T-helper 1 cell treated with Interleukin-12 subunit alpha and Interleukin-12 subunit beta and Interleukin-4 antibody, amounts not matched to agents 30 ng/mL and 1 ng/mL, for 36 hours (primary cell): ENCODE results near the gene BMP3. TPM values are rescaled to one million over a fixed set of nuclear protein-coding genes. Genes with fewer than 3 reads are reported as not detected.

ENCODE experiments used
- intact Hi-C: fragments of 100-400 bp; cut with micrococcal nuclease; formaldehyde crosslinking; loops from one replicate; pipeline ENCODE4 v1.15.1; 2024
- total RNA-seq: library from RNA; stranded (reverse); gene quantifications from 2 replicates; pipeline ENCODE4 v1.2.3, GENCODE V29; 2022

BMP3 gene
- total RNA-seq, 1 donor from 2014 or later, result not detected

GRCh38 chr4:81040012-81040659 lies 9.6 kb downstream of the BMP3 start:
- intact Hi-C loops, result loop anchor here (1.0 kb wide), 2 partner anchors 674 to 678 kb away; no protein-coding TSS in a partner anchor

- intact Hi-C loops, result no loop called here
Measured at GRCh38 chr4:81042578-81043365, 12.3 kb downstream of the BMP3 start.

DNA sequence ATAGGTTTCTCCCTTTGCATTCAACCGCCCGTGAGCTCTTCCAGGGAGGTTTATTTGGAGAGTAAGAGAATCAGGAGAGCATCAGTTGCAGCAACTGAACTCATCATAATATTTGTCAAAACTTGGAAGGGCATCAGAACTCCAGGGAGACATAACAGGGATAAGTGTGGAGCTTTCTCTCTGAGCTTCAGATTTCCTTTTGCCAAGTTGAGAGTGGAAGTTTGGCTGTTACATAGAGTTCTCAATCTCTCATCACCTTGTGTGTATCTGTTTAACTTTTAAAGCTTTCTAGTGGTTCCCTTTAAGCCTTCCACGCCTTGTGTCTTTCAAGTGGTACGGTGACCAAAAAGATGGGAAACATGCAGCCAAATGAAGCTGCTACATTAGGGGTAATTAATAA lies 18.8 kb downstream of the BMP3 start:
- intact Hi-C loops, result no loop called here

GRCh38 chr4:81049907-81050306 lies 19.4 kb downstream of the BMP3 start:
- intact Hi-C loops, result no loop called here

GRCh38 chr4:81052119-81053068 lies 21.9 kb downstream of the BMP3 start:
- intact Hi-C loops, result loop anchor here (1.0 kb wide), 2 partner anchors 686 to 690 kb away; no protein-coding TSS in a partner anchor

DNA sequence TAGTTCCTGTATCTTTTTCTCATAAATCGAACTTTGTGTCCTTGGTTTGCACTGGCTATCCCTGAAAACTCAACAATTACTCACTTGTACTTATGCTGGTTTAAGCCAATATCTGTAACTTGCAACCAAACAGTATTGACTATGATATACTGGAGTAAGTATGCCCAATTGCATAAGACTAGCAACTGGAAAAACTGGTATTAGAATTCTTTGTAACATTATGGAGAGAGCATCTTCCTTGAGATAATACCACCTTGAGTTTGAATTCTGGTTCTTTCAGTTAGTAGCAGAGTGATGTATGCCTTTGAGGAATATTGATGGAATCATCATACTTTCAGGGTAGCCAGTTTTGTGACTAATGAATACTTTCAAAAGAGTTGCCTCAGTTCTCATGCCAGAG lies 28.1 kb downstream of the BMP3 start:
- intact Hi-C loops, result no loop called here

DNA sequence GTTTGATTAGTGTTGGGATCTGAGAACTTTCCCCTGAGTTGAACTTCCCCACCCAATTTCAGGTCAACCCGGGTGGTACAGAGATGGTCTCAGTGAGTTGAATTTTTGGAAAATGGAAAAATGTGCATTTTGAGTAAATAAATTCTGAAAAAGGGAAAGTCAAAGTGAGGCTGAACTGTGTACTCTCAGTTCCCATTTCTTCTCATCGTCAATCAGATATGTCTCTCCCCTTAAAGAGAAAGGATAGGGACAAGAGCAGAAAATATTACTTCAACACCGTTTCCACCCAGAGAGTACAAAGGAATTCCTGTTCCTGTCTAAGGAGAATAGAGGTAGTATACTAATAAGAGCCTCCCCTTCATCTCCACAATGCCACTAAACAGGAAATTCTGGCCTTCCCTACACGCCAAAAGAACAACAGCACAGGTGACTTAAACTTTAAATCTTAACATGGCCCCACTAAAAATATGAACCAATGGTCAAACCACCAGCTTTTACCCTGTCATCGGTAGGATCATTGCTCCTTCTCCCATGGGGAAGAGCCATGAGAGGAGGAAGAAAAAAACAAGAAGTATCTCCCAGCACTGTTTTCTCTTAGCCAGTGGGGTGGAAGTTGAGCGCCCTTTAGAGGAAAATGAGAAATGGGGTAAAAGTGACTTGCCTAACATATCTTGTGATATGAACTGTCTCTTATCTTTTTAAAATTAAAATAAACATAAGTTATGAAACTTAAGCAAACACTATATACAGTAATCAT lies 30.3 kb downstream of the BMP3 start:
- intact Hi-C loops, result no loop called here

- intact Hi-C loops, result no loop called here
Measured at GRCh38 chr4:81061344-81061730, 30.8 kb downstream of the BMP3 start.

DNA sequence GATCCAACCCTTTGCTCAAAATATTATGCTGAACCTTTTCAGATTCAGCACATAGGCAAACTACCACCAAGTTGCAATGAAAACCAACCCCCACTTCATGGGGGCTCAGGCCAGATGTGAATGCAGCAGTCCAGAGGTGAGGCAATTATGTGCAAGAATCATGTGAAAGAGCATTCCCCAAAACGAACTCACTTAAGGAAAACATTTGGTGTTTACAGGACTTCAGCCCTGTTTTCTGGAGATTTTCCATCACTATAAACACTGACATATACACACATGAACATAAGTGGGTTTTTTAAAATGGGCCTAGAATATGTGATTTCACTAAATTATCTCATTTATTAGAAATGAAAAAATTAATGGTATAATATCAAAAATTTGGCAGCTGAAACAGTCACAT lies 31.5 kb downstream of the BMP3 start:
- intact Hi-C loops, result no loop called here

DNA sequence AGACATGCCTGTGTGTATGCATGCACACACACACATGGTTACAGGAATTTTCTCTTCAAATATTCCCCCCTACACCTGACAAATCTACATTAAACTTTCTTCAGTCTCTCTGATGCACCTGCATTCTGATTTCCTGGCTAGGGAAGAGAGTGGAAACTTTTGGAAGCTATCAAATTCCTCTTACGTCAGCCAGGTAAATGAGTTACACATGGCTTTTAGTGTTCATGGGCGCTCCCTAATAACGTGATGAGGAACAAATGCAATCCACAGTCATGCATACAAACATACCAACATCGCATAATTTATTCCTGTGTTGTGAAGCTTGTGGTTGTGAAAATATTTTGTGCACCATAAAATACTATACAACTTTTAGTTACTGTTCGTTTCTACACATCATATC lies 34.9 kb downstream of the BMP3 start:
- intact Hi-C loops, result no loop called here

DNA sequence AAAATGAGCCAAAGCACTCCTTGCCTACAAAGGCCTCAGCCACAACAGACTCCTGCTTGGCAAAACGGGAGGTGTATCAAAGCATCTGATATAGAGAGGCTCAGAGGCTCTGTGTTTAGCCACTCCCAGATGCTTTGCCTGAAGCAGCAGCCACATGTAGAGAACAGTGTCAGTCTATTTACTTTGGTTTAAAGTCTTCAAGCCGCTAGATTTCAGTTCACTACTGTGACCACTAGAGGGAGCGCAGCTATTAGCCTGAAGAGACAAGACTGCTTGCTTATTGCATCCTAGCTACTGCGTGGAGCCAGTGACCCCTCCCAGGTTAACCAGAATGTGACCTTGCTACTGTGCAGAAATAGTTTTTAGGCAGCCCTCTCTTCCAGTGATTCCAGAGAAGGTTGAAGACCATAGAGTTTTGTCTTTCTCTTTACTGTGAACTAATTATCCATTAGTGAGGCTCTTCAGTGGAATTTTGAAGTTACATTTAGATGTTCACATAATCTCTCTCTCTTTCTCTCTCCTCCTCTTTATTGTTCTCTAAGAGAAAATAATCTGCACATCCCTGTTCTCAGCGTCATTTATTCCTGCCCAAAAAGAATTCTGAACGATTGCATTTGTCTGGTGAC lies 39.3 kb downstream of the BMP3 start:
- intact Hi-C loops, result loop anchor here (1.0 to 2.0 kb wide), 2 partner anchors 193 to 281 kb away; no protein-coding TSS in a partner anchor

DNA sequence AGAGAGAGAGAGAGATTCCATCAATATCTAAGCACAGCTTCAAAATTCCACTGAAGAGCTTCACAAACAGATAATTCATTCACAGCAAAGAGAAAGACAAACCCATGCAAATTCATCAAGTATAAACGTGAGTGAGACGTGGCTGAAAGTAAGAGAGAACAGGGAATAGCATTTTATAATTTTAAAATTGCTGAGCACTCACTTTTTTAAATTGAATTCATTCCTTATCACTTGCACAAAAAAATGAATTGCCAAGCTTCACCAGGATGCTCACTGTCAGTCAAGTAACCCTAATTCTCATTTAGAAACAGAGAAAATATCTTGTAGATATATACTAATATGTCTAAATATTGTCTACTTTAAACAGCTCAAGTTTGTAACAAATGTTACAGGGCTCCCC lies 40.5 kb downstream of the BMP3 start:
- intact Hi-C loops, result no loop called here

GRCh38 chr4:81081156-81081555 lies 50.6 kb downstream of the BMP3 start:
- intact Hi-C loops, result no loop called here

DNA sequence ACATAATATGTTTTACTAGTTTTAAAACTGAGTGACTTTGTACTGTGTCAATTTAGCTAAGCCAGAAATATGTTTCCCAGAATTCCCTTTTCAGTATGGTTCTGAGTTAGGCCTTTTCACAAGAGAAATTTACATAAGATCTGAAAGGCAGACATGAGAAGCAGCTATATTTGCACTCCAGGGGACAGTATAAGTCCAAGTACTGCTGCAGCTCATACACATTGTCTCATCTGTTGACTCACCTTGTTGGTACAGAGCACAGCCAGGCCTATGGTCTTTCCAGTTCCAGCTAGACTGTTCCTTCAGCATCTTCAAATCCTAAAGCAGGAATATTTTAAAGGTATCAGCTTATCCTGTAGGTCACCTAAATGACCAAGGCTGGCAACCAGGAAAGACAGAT lies 53.5 kb downstream of the BMP3 start:
- intact Hi-C loops, result no loop called here

- intact Hi-C loops, result loop anchor here (5.0 kb wide), 1 partner anchor 268 kb away; no protein-coding TSS in a partner anchor
Measured at GRCh38 chr4:81084634-81085033, 54.1 kb downstream of the BMP3 start.

DNA sequence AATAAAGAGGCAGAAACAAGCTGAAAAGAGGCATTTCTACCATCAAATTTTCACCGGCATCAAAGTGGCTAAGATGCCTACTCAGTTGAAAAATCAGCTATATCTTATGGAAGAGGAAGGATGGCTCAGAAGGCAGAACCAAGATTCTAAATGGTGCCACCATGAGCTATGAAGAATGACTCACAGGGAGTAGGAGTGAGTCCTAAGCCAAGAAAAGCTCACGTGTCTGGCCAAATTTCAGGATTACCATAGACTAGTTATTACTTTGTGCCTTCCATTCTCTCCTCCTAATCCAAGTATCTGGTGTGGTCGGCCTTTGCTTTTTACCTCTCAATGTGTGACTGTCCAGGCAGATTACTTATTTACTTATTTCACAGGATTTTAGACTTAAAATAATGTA lies 54.8 kb downstream of the BMP3 start:
- intact Hi-C loops, result loop anchor here (5.0 kb wide), 1 partner anchor 267 kb away; no protein-coding TSS in a partner anchor

- intact Hi-C loops, result loop anchor here (5.0 kb wide), 1 partner anchor 266 kb away; no protein-coding TSS in a partner anchor
Measured at GRCh38 chr4:81085979-81086378, 55.5 kb downstream of the BMP3 start.

- intact Hi-C loops, result no loop called here
Measured at GRCh38 chr4:81093720-81094401, 63.4 kb downstream of the BMP3 start.

DNA sequence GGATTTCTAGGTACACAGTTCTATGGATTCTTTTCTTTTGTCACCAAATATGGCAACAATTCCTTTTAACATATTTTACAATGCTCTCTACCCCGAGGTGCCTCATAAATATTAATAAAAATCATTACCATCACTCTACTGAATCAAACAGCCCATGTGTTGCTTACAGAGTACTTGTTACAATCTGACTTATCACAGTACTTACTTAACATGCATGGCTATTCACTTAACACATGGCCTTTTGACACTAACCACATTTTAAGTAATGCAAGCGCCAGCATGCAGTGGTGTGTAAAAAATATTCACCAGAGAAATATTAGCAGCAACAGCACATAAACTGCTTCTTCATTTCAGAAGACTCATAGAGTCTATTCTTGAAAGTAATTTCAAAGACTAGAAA lies 64.9 kb downstream of the BMP3 start:
- intact Hi-C loops, result no loop called here

- intact Hi-C loops, result no loop called here
Measured at GRCh38 chr4:81096566-81096965, 66.1 kb downstream of the BMP3 start.
